HG03342 (cell line): ENCODE measurements around the gene CPED1.

Source experiments
- ATAC-seq: cut with Tn5 transposase; IDR thresholded peaks from one replicate; pipeline ENCODE4 v1.9.1; 2021; ENCODE audit warnings: mild to moderate bottlenecking, moderate library complexity; ENCODE audit not compliant: unreplicated experiment

Gene CPED1

DNA sequence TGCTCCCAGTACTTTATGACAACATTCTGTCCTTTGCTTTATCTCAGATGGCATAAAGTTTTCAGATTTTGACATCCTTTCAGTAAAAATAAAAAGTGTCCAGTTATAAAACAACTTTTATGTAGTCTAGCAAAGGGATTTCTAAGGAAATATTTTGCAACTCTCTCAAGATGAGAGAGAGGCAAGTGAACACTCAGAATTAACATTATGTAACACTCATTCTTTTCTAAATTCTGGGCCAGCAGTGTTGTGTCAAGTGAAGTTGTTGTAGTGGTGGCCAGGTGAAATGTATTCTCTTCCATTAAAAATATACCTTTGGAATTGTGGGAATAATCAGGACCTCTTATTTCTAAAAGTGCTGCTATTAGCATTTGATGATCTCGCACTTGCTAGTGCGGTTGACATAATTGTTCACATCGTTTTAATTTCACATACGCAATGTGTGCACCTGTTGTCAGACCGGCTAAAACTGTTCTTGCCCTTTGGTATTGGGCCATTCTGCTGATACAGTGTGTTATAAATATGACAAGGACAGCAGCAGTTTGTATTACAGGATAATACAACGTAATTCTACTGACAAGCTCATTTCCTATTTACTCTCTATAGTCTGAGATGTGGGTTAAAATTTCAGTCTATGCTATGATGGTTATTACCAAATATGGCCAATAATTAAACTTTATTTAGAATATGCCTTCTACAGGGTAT, 23.8 kb downstream of the CPED1 start:
- no peak for ATAC-seq

GRCh38 chr7:121012919-121013318, 24.4 kb downstream of the CPED1 start:
- ATAC-seq, result no peak

DNA sequence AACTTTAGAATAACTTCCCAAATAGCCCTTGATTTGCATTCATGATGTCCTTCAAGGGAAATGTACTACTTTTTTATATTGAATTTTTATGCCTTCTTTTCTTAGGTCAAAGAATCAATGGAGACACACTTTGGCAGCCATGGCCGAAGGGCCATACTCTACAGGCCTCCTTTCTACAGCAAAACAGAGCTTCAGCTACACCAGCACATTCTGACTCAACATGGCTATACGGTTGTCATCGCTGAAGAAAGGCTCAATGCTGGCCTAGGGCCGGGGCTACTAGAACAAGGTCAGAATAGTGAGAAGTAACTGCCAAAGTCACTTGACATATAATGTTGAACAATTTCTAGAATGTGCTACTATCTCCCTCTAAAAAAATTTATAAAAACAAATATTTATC, 27.0 kb downstream of the CPED1 start:
- ATAC-seq, result no peak

GRCh38 chr7:121016966-121017365, 28.5 kb downstream of the CPED1 start:
- ATAC-seq, result no peak

GRCh38 chr7:121017586-121017985, 29.1 kb downstream of the CPED1 start:
- ATAC-seq, result no peak

DNA sequence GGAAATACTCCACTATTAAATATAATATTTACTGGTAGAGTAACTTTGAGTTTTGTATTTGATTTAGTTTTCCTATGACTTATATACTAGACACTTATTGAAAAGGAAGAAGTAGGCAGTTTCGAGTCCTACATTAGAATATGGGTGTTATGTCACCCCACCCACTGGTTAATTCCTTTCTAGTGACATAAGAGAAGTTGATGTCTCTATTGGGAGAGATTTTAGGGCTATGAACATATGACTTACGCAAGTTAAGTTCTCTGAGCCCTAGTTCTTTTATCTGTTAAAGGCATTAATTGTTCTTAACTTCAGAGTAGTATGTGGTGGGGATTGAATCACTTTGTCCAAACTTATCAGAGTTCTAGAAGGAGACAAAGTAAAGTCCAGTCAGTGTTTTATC, 30.5 kb downstream of the CPED1 start:
- ATAC-seq, result no peak

- no peak for ATAC-seq
These were observed 31.9 kb downstream of the CPED1 start for GRCh38 chr7:121020249-121020988.

- ATAC-seq, result no peak
These were observed 32.8 kb downstream of the CPED1 start for GRCh38 chr7:121020989-121021969.

- no peak for ATAC-seq
These were observed 34.7 kb downstream of the CPED1 start for GRCh38 chr7:121023194-121023593.

DNA sequence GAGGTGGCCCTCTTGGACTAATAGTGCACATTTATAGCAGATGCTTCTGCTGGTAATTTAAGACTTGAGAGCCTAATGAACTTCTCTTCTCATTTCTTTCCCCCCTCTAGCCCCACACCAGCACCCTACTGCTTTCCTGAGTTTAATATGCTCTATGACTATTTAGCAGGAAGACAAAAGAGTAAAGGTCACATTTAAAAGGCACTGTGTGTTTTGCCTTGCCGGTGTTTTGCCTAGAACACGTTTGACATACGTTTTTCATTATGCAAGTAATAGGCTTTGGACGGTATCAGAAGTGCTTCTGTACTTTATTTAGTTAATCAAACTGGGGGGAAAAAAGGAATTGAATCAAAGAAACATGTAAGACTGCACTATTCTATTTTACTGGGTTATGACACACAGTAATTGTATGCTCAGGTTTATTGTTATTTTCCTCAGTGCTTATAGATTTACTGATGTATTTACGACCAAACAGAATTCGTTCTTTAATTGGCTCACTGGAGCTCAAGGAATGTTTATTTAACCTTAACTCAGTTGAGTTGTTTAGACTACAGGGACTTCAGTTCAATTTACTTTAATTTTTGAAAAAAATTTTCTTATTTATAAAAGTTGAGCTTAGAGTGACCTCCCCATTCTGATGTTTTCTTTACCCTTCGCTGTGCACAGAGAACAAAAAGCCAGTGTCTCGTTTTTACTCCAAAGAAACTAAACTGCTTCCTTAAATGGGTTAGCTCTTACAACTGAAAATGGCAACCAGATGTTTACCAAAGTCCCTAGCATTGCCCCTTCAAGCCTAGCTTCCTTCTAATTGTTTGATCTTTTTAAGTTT, 35.4 kb downstream of the CPED1 start:
- ATAC-seq, result no peak

- ATAC-seq, result no peak
These were observed 36.1 kb downstream of the CPED1 start for GRCh38 chr7:121024611-121025010.

GRCh38 chr7:121026159-121026558, 37.6 kb downstream of the CPED1 start:
- ATAC-seq, result no peak

DNA sequence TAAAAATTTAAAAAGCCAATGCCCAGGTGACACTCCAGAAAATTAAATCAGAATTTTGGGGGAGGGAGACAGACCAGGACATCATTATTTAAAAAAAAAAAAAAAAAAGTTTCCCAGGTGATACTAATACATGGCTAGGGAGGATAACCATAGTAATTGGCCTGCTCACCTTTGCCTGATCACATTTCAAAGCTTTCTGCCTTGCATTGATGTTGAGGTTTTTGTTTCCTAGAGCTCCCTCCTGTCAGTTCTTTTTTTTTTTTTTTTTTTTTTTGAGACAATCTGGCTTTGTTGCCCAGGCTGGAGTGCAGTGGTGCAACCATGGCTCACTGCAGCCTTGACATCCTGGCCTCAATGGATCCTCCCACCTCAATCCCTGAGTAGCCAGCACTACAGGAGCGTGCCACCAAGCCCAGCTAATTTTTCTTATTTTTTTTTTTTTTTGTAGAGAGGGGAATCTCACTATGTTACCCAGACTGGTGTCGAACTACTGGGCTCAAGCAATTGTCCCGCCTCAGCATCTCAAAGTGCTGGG, 38.1 kb downstream of the CPED1 start:
- no peak for ATAC-seq

DNA sequence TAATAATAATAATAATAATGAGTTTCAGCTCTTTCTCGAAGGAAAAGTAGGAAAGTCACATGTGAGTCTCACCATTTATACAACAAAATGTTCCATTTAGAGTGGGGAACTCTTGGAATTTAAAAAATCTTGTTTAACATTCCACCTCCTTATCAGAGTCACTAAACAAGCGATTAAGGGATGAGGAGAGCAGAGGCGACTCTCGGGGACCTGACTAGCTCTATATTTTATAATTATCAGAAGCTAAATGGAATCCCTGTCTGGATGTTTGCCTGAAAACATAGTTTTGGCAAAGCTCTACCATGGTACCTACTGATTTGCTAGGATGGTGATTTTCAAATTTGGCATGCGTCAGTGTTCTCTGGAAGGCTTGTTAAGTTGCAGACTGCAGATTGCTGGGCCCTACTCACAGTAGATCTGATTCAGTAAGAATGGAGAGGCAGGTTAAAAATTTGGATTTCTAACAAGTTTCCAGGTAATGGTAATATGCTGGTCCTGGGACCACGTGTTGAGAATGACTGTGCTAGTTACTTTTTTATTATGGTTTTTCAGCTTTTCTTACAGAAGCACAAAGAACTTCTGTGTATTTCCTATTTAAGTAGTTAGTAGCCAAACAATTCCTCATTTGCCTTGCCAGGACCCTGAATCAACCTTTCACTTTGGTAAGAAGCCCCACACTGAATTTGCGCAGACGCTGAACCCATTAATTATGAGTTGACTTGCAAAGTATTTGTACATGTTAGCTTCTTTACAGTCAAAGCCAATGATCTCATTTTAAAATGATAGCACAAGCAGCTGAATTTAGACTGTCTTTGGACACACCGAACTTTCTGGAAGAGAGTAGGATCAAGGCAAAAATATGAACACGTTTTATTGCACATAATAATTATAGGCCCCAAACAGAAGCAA, 39.5 kb downstream of the CPED1 start:
- no peak for ATAC-seq

GRCh38 chr7:121029302-121029701, 40.8 kb downstream of the CPED1 start:
- no peak for ATAC-seq

DNA sequence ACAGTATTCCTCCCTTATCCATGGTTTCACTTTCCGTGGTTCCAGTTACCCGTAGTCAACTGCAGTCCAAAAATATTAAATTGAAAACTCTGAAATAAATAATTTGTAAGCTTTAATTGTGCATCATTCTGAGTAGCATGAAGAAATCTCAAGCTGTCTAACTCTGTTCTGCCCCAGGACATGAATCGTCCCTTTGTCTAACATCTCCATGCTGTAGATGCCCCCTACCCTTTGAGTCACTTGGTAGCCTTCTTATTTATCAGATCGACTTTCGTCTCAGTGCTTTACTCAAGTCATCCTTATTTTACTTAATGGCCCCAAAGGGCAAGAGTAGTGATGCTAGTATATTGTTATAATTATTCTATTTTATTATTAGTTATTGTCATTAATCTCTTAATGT, 41.8 kb downstream of the CPED1 start:
- ATAC-seq, result no peak

DNA sequence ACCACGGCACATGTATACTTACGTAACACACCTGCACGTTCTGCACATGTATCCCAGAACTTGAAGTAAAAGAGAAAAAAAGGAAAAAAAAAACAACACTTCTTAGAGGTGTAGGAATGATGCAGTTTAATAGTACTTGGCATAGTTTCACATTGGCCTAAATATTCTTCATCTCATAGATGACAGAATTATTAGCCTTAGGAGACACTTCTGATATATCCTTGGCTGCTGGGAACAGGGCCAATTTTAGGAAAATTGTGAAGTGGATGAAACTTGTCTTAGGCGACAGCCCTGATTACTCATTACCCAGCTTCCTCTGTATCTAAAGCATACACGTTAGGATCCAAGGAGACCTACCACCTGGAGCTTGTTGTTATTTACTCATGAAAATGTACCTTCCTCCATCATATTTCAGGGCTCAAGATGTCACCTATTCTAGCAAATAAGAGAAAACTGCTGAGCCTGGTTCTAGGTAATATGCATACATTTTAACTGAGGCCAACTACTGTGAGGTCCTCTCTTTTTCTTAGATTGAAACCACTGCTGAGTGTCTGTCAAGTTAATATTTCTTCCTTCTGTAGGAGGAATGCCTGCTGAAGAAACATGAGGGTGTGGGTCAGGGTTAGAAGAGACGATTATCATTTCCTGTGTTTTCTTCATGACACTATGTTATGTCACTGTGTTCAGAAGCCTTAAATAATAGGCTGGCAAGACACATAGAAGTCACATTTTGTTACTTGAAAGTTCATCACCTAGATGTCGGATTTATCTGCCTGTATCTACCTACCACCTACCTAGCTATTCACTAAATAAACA, 44.3 kb downstream of the CPED1 start:
- ATAC-seq, result no peak

- no peak for ATAC-seq
These were observed 46.4 kb downstream of the CPED1 start for GRCh38 chr7:121034929-121035328.
